HUES6 (cell line): ENCODE results near the gene S100A14.
"Not testable (repeated sequence)": the region's sequence is repeated elsewhere in the genome, so short reads cannot be mapped to it uniquely, and the experiment has no call there.

Experiments
- H3K27ac ChIP-seq: 2 replicates; pipeline ENCODE4 v1.7.0; 2013; ENCODE audit warnings: low read depth, mild to moderate bottlenecking, low read length, inconsistent platforms
- H3K27me3 ChIP-seq: 2 replicates; pipeline ENCODE4 v1.6.1; 2013; ENCODE audit warnings: low read length; ENCODE audit not compliant: control insufficient read depth, insufficient read depth
- H3K36me3 ChIP-seq: 2 replicates; pipeline ENCODE4 v1.6.1; 2013; ENCODE audit warnings: low read length; ENCODE audit not compliant: control insufficient read depth, insufficient read depth
- H3K4me1 ChIP-seq: 2 replicates; pipeline ENCODE4 v1.6.1; 2013; ENCODE audit warnings: low read length; ENCODE audit not compliant: control insufficient read depth, insufficient read depth
- H3K4me3 ChIP-seq: 2 replicates; pipeline ENCODE4 v1.5.1; 2013; ENCODE audit warnings: low read depth, low read length
- H3K9ac ChIP-seq: one replicate; pipeline ENCODE4 v1.6.1; 2013; ENCODE audit warnings: mild to moderate bottlenecking, low read length
- H3K9me3 ChIP-seq: 2 replicates; pipeline ENCODE4 v1.6.1; 2013; ENCODE audit warnings: low read depth, low read length; ENCODE audit not compliant: control insufficient read depth, insufficient read depth

The S100A14 gene

DNA sequence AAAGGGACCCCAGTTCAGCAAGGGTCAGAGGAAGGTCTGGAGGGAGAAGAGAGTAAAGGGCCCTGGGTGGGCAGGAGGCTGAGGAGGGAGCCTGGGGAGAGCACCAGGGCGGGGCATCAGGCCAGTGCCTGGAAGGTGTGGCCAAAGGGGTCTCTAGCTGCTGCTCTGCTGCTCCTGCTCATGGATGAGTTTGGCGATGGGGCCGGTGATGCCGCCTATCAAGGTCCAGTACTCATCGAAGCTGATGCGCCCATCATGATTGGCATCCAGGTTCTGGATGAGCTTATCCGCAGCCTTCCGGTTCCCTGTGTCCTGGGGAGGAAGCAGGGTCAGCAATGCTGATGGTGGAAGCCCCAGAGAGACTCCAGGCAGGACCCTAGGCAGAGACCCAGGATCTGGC is 8.7 kb downstream of the S100A14 start:
- no peak overlapping the region for H3K4me3 ChIP-seq
- H3K27me3 ChIP-seq: peaks cover 11% of the 10 kb centered on the region
- no peak overlapping the region for H3K9ac ChIP-seq
- H3K9me3 ChIP-seq: no peaks in the 10 kb centered on the region
- no peaks in the 10 kb centered on the region for H3K36me3 ChIP-seq
- no peak overlapping the region for H3K27ac ChIP-seq
- peaks cover 55% of the 10 kb centered on the region for H3K4me1 ChIP-seq

DNA sequence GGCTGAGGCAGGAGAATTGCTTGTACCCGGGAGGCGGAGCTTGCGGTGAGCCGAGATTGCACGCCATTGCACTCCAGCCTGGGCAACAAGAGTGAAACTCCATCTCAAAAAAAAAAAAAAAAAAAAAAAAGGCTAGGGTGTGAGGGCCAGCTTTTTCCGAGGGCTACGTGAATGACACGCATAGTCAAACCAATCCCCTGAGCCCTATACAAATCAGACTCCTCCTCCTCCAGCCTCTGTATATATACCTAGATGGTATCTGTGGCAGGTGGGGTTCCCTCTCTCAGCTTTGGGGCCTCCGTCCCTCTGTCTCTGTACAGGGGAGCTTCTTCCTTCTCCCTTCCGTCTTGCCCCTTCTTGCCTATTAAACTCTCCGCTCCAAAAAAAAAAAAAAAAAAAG is 9.9 kb downstream of the S100A14 start:
- H3K36me3 ChIP-seq: no peaks in the 10 kb centered on the region
- H3K9ac ChIP-seq: no peak overlapping the region
- peaks cover 46% of the 10 kb centered on the region for H3K4me1 ChIP-seq
- H3K27me3 ChIP-seq: peaks cover 11% of the 10 kb centered on the region; the same call in 1 of the 2 replicates
- no peak overlapping the region for H3K4me3 ChIP-seq
- no peak overlapping the region for H3K27ac ChIP-seq
- no peaks in the 10 kb centered on the region for H3K9me3 ChIP-seq

DNA sequence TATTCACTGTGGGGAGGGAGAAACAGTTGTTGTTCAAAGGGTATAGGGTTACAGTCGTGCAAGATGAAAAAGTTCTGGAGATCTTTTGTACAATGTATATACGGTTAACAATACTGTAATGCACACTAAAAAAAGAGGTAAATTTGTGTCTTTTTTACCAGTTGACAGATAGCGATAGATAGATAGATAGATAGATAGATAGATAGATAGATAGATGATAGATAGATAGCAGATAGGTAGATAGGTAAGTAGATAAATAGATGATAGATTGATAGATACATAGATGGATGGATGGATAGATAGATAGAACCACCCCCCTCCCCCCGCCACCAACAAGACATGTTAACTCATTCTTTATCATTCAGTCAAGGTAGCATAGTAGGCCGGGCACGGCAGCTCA is 13.4 kb downstream of the S100A14 start:
- Histone ChIP-seq H3K27me3 (peaks cover 7% of the 10 kb centered on the region; the same call in 1 of the 2 replicates), H3K36me3 (no peaks in the 10 kb centered on the region), H3K27ac (no peak overlapping the region), H3K9me3 (no peaks in the 10 kb centered on the region), H3K4me3 (no peak overlapping the region), H3K9ac (no peak overlapping the region), H3K4me1 (peaks cover 32% of the 10 kb centered on the region)

DNA sequence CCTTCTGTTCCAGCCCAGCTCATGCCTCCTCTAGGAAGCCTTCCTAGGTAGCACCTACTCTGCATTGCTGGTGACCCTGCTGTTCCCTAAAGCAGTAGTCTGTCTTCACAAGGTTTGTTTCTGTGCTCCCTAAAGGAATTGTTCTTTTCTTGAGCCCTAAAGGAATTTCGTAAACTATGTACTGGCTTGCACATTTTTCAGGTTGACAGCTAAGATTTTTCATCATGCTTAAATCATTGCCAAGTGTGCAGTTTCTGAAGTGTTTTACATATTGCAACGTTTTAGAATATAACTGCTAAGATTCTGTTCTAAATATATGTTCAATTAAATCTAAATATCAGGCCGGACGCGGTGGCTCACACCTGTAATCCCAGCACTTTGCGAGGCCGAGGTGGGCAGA is 16.3 kb downstream of the S100A14 start:
- H3K27me3 ChIP-seq: no peaks in the 10 kb centered on the region
- H3K4me3 ChIP-seq: no peak overlapping the region
- no peaks in the 10 kb centered on the region for H3K9me3 ChIP-seq
- no peak overlapping the region for H3K27ac ChIP-seq
- no peak overlapping the region for H3K9ac ChIP-seq
- H3K4me1 ChIP-seq: peaks cover 12% of the 10 kb centered on the region
- H3K36me3 ChIP-seq: no peaks in the 10 kb centered on the region

DNA sequence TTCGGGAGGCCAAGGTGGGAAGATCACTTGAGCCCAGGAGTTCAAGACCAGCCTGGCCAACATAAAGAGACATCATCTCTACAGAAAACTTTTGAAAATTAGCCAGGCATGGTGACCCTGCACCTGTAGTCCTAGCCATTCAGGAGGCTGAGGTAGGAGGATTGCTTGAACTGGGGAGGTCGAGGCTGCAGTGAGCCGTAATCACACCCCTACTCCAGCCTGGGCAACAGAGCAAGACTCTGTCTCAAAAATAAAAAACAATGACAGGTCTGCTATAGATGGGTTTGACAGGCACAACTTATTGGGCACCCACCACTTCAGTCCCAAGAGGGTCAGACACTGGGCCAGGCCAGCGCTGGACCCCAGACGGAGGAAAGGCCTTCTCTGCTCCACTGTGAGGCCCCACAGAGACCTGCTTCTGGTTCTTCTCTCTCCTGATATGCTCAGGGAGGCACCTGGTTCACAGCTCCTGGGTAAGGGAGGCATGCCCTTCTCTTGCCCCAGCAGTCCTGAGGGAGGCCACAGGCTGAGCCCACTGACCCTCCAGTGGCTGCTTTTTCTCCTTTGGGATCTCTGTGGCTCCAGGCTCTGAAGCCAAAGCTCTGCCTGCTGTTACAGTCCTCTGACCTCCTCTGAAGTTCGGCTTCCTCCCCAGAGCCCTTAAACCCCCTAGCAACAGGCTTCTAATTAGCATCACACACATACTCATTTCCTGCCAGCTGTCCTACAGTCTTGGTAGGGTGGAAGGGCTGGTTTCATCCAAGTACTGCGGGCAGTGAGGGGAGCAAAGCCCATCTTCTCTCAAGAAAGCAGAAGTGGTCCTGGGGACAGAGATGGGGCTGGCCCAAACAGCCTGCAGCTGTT is 17.6 kb downstream of the S100A14 start:
- Histone ChIP-seq H3K9me3 (no peaks in the 10 kb centered on the region), H3K4me1 (peaks cover 12% of the 10 kb centered on the region), H3K4me3 (no peak overlapping the region), H3K9ac (no peak overlapping the region), H3K36me3 (no peaks in the 10 kb centered on the region), H3K27ac (peak overlapping the region; percentile 33; the same call in 1 of the 2 replicates), H3K27me3 (no peaks in the 10 kb centered on the region)

DNA sequence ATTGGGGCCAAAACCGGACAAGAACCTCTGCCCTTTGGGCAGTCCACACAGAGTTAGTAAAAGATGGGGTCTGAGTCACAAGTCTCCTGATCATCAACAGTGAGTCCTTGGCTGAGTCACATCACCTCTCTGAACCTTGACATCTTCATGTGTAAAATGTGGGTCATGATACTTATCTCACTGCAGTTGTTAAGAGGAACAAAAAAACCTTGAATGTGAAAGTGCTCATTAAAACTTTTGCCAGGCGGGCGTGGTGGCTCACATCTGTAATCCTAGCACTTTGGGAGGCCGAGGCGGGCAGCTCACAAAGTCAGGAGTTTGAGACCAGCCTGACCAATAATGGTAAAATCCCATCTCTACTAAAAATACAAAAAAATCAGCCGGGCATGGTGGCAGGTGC is 18.9 kb downstream of the S100A14 start:
- Histone ChIP-seq H3K9ac (no peak overlapping the region), H3K27ac (no peak overlapping the region), H3K4me3 (no peak overlapping the region), H3K4me1 (peaks cover 12% of the 10 kb centered on the region), H3K9me3 (no peaks in the 10 kb centered on the region), H3K36me3 (no peaks in the 10 kb centered on the region), H3K27me3 (no peaks in the 10 kb centered on the region)

DNA sequence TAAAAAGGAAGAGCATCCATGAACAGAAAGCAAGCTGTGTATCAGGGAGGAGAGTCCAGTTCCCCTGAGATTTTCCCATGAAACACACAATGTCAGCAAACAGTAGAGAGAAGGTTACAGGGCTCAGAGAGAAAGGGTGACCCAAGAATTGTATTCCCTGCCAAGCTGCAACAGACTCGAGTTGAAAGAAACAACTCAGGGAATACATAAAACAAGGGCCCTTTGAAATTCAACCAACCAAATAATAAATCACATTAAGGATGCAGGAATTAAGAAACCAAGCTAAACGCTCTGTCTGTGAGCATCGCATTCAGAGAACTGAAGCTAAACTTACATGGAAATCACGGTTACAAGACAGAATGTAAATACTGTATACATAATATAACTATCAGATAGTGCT is 23.4 kb downstream of the S100A14 start:
- no peak overlapping the region for H3K27ac ChIP-seq

DNA sequence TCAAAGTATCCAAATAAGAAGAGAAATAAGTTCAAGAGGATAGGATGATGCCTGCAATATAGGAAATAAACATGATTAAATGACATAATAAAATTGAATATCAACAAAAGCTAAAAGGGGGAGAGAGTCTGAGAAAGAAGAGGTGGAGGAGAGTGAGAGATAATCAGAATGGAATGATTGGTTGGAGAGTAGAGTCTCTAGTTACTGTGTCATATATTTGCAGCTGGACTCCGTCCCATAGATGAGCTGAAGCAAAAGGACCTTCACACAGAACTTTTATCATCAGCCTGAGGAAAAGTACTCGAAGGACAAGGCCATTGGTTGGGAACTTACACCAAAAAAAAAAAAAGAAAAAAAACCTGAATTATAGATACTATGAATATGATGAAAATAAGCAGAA is 27.6 kb downstream of the S100A14 start:
- Histone ChIP-seq H3K27me3 (no peaks in the 10 kb centered on the region), H3K4me1 (no peaks in the 10 kb centered on the region), H3K27ac (no peak overlapping the region), H3K9me3 (no peaks in the 10 kb centered on the region), H3K36me3 (no peaks in the 10 kb centered on the region), H3K9ac (no peak overlapping the region), H3K4me3 (no peak overlapping the region)

More for the DNA sequence above, 23.4 kb downstream of the S100A14 start:
- Histone ChIP-seq H3K36me3 (no peaks in the 10 kb centered on the region), H3K27me3 (no peaks in the 10 kb centered on the region), H3K4me3 (no peak overlapping the region), H3K9ac (no peak overlapping the region), H3K4me1 (no peaks in the 10 kb centered on the region), H3K9me3 (no peaks in the 10 kb centered on the region)

DNA sequence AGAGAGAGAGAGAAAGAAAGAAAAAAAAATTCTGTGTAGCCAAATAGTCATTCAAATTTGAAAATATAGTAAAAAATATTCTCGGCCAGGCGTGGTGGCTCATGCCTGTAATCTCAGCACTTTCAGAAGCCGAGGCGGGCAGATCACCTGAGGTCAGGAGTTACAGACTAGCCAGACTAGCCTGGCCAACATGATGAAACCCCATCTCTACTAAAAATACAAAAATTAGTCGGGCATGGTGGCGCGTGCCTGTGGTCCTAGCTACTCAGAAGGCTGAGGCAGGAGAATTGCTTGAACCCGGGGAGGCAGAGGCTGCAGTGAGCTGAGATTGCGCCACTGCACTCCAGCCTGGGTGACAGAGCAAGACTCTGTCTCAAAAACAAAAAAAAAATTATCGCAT is 28.1 kb downstream of the S100A14 start:
- not testable (repeated sequence) for H3K4me3 ChIP-seq, H3K36me3 ChIP-seq, H3K9ac ChIP-seq, H3K9me3 ChIP-seq, H3K4me1 ChIP-seq, H3K27me3 ChIP-seq, H3K27ac ChIP-seq

DNA sequence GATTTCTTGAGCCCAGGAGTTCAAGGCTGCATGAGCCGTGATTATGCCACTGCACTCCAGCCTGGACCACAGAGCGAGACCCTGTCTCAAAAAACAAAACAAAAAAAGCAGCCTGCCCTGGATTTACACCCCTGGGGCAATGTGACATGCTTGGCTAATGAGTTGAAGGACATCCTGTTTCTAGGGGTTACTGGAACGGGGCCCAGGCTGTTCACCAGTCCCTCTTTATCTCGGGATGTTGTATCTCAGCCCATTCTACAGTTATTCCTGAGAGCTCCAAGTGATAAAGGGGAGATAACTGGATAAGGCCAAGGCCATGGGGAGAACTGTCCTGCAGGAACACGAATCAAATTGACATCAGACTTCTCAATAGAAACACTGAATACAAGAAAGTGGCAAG is 28.8 kb downstream of the S100A14 start:
- Histone ChIP-seq H3K27ac (no peak overlapping the region), H3K36me3 (no peaks in the 10 kb centered on the region), H3K27me3 (no peaks in the 10 kb centered on the region), H3K9ac (no peak overlapping the region), H3K4me3 (no peak overlapping the region), H3K9me3 (no peaks in the 10 kb centered on the region), H3K4me1 (no peaks in the 10 kb centered on the region)

DNA sequence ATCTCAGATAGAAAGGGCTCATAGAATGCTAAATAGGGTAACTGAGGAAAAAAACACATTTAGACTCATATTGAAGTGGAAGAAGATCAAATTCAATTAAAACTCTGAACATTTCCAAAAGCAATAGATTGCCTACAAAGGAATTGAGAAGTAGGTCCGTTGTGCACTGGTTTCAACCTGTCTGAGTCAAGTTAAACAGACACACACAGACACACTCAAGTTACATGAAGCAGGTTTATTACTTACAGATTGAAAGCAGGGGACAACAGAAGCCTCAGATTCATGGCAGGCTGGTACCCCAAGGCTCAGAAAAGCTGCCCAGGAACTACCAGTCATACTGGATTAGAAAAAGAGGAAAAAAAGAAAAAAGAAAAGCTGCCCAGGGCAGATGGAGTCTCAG is 29.8 kb downstream of the S100A14 start:
- Histone ChIP-seq H3K27ac (no peak overlapping the region), H3K9me3 (no peaks in the 10 kb centered on the region; the same call in 1 of the 2 replicates), H3K36me3 (no peaks in the 10 kb centered on the region), H3K9ac (no peak overlapping the region), H3K4me1 (no peaks in the 10 kb centered on the region), H3K4me3 (no peak overlapping the region), H3K27me3 (no peaks in the 10 kb centered on the region)
